ENCODE measurements around the gene ATG2B. TPM values are rescaled to one million over a fixed set of nuclear protein-coding genes. Genes with fewer than 3 reads are reported as not detected.

The ATG2B gene
- polyA plus RNA-seq (2014; cell fraction: cytosol; rRNA removed): 2.7 and 4.0 TPM in 2 replicates
- polyA plus RNA-seq (2014; cell fraction: nucleus; rRNA removed): 8.0 and 10.2 TPM in 2 replicates

GRCh38 chr14:96362965-96363750, at the start of gene ATG2B, which contains the start of gene GSKIP:
TSS of gene ATG2B (minus strand) at chr14:96363341. CDS start at chr14:96362976, 365 bp downstream.
TSS of gene GSKIP (plus strand) at chr14:96363526. CDS start at chr14:96382248, 18,722 bp downstream.
- peak; percentile 78 for DNase-seq (ENCODE audit: low spot score)

GRCh38 chr14:96410119-96410518, 47.0 kb upstream of the ATG2B start:
- no peak for DNase-seq (ENCODE audit: low spot score)

- DNase-seq (ENCODE audit: low spot score): no peak
Measured at GRCh38 chr14:96409701-96410100, 46.6 kb upstream of the ATG2B start.

GRCh38 chr14:96408608-96409007, 45.5 kb upstream of the ATG2B start:
- no peak for DNase-seq (ENCODE audit: low spot score)

- DNase-seq (ENCODE audit: low spot score): no peak
Measured at GRCh38 chr14:96407935-96408570, 44.9 kb upstream of the ATG2B start.

GRCh38 chr14:96405677-96406076, 42.5 kb upstream of the ATG2B start:
- DNase-seq (ENCODE audit: low spot score): no peak

GRCh38 chr14:96403409-96403808, 40.3 kb upstream of the ATG2B start:
- DNase-seq (ENCODE audit: low spot score): no peak

GRCh38 chr14:96400495-96400894, 37.4 kb upstream of the ATG2B start:
- no peak for DNase-seq (ENCODE audit: low spot score)

GRCh38 chr14:96399405-96399804, 36.3 kb upstream of the ATG2B start:
- no peak for DNase-seq (ENCODE audit: low spot score)

GRCh38 chr14:96398921-96399320, 35.8 kb upstream of the ATG2B start:
- no peak for DNase-seq (ENCODE audit: low spot score)

GRCh38 chr14:96398432-96398831, 35.3 kb upstream of the ATG2B start:
- DNase-seq (ENCODE audit: low spot score): no peak

- DNase-seq (ENCODE audit: low spot score): no peak
Measured at GRCh38 chr14:96394047-96394815, 31.1 kb upstream of the ATG2B start.

GRCh38 chr14:96393071-96393691, 30.0 kb upstream of the ATG2B start:
- DNase-seq (ENCODE audit: low spot score): no peak

- DNase-seq (ENCODE audit: low spot score): peak; percentile 81
Measured at GRCh38 chr14:96391293-96392118, 28.4 kb upstream of the ATG2B start.

GRCh38 chr14:96390965-96391292, 27.8 kb upstream of the ATG2B start:
- no peak for DNase-seq (ENCODE audit: low spot score)

- DNase-seq (ENCODE audit: low spot score): no peak
Measured at GRCh38 chr14:96385385-96385784, 22.2 kb upstream of the ATG2B start.

GRCh38 chr14:96384740-96385139, 21.6 kb upstream of the ATG2B start:
- DNase-seq (ENCODE audit: low spot score): no peak

GRCh38 chr14:96384053-96384452, 20.9 kb upstream of the ATG2B start:
- no peak for DNase-seq (ENCODE audit: low spot score)

- DNase-seq (ENCODE audit: low spot score): no peak
Measured at GRCh38 chr14:96383445-96383844, 20.3 kb upstream of the ATG2B start.

- DNase-seq (ENCODE audit: low spot score): no peak
Measured at GRCh38 chr14:96380735-96381134, 17.6 kb upstream of the ATG2B start.

GRCh38 chr14:96376093-96376492, 13.0 kb upstream of the ATG2B start:
- DNase-seq (ENCODE audit: low spot score): no peak

Measured in SK-N-DZ (cell line).